ENCODE measurements around the gene NCDN. TPM values are rescaled to one million over a fixed set of nuclear protein-coding genes. Genes with fewer than 3 reads are reported as not detected.

Gene NCDN
- total and polyA plus RNA-seq, 2 of the 8 experiments (the other 6 are each of a cell fraction or from before 2014, with no cell fraction given): 26.2 to 35.4 TPM

DNA sequence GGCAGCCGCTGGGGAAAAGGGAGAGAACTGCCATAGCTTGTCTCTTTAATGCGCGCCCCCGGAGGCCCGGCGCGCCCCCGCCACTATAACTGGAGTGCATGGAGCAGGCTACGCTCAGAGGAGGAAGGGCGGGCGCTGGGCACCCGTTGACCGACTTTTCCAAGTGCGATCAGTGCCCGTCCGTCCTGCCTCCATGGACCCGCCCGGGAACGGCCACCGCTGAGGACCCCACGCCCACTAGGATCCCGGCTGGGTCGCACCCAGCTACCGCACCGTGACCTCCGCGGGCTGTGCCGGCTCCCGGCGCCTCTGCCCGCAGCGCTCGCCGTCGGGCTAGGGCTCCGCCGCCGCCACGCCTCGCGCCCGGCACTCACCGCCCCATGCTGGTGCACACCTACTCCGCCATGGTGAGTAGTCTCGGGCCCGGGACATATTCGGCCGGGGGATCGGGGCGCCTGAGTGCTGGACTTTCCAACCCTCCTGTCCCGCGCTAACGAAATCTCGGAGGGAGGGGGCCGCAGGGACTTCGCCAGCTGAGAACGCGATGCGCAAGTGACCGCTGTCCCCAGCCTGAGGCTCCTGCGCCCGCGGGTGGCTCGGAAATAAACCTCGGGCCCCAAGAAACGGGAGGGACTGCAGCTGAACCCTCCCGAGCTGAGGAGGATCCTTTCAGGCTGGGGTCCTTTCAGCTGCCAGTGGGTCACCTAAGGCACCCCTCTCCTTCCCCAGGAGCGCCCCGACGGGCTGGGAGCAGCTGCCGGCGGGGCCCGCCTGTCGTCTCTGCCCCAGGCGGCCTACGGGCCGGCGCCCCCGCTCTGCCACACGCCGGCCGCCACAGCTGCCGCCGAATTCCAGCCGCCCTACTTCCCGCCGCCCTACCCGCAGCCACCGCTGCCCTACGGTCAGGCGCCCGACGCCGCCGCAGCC is 15.9 kb downstream of the NCDN start, which contains the start of gene TFAP2E (continued):
- TF ChIP-seq NANOG (IDR thresholded peaks at IDR 0.05; ENCODE audit: insufficient read depth, low read depth, low read length, poor library complexity, severe bottlenecking) (no peak), BRCA1 (IDR thresholded peaks at IDR 0.05; ENCODE audit: low read depth, low read length) (no peak)

All from H1 (cell line).